Stimulated activated naive CD4-positive, alpha-beta T cell treated with Interleukin-2 at 50 U/mL for 16 hours (primary cell): ENCODE results near the gene RFX4.
"Not testable (repeated sequence)": the region's sequence is repeated elsewhere in the genome, so short reads cannot be mapped to it uniquely, and the experiment has no call there.

ENCODE experiments used
- DNase-seq: peaks from one replicate; lab custom pipeline; 2025; lab: John Stamatoyannopoulos, UW

The RFX4 gene

DNA sequence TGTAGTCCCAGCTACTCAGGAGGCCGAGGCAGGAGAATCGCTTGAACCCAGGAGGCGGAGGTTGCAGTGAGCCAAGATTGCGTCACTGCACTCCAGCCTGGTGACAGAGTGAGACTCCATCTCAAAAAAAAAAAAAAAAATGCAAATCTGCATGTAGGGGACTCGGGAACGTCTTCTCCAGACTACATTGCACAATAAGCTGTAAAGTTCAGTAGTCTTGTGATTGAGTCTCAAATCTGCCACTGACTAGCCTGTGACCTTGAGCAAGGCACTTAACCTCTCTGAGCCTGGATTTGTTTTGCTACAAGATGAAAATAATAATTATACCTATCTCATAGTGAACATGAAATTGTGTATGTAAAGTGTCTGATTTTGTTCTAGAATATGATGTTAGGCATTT lies 109.2 kb downstream of the RFX4 start:
- DNase-seq, result not testable (repeated sequence)

DNA sequence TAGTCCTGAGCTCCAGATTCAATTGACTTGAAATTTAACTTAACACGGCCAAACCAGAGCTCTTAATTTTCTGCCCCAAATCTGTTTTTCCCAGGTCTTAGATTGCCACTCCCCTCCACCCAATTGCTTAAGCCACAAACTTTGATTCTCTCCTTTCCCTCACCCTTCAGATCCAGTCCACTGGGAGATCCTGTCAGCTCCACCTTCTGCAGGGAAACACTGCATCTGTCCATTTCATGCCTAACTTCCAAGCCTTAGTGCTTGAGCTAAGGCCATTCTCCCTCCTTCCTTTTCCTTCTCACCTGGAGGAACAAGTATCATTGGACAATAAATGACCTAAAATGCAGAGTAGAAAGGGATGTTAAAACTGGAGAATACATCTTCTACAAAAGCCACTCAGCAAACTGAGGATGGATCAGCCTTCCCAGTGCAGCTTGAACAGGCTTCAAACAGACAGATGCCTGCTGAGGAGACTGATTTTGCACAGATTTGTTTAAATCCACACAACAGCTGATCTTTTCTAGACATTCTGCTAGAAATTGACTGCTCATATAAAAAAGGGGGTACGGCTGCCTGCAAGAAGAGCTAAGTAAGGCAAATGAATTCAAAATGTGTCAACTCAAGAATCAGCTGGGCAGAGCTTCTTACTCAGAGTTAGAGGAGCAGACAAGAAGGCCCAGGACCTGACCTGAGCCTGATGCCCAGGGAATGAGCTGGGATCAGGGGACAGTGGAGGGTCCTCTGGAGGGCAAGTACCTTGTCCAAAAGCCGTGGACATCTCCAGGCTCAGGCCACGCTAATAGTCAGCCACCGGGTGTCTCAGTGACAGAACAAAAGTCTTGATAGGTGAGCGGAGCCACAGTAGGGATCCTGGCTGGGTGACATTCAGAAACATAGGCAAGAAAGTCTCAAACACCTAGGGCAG lies 110.4 kb downstream of the RFX4 start:
- DNase-seq, result no peak

DNA sequence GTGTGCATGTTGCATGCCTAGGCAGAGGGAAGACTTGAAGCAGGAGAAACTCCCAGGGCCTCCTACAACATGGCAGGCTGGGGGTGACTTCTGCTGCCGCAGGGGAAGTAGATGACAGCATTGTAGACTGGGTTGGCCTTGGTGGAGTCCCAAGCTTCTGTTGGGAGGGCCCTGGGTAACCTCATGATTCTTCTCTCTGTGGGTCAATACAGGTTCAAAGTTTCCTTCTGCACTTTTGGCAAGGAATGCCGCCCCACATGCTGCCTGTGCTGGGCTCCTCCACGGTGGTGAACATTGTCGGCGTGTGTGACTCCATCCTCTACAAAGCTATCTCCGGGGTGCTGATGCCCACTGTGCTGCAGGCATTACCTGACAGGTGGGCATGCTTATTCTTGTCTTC lies 113.3 kb downstream of the RFX4 start:
- no peak for DNase-seq

DNA sequence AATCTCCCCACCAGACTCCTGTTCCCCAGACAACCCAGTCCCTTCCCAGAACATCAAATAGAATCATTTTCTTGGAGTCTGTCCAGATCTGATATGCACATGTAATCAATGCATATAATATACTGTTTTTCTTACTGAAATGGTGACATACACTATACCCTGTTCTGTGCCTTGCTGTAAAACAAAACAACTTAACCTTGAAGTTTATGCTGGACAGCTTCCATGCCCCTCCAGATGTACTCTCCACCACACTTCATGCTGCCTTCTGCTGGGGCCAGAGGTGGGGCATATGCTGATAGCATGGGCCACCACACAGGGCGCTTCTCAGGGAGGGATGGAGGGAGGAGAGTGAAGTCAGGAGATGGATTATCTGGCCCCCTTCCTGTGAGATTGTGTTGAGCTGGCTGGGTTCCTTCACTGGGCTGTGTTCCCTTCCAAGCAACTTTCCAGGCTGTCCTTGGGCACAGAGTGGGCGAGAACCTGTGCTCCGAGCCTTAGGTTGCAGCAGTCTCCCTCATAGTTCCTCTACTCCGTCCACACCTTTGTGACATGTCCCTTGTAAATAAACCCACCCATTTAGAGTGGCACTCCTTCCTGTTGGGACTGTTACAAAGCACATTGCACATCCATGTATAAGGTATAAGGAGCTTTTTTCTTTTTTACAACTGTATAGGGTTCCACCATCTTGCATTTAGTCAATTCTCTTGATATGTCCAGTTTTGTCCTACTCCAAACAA lies 114.0 kb downstream of the RFX4 start:
- no peak for DNase-seq

DNA sequence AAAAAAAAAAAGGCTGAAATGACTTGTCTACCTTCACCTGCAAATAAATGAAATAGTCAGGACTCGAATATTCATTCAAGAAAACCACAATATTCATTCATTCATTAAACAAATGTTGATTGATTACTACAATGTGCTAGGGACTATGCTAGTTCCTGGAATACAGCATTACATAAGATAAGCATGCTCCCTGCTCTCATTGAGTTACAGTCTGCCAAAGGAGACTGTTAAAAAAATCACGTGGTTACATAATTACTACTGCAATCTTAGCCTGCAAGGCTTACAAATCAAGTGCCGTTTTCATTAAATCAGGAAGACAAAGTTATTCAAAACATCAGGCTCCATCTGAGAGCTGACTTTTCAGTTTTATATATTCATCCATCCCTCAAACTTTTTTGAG lies 121.3 kb downstream of the RFX4 start:
- no peak for DNase-seq

DNA sequence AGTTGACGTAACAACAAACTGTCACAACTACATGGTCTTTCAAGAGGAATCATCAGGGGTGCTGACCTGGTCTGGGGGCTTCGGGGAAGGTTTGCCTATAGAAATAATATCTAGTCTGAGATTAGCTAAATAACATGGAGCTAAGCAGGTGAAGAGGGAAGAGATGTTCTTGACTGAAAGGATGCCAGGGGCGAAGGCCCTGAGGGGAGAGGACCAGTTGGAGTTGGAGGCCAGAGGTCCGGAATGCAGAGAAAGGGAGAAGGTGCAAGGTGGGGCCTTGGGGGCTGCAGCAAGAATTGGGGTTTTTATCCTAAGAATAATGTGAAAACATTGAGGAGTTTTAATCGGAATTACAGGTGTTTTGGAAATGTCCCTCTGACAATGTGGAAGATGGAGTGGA lies 123.2 kb downstream of the RFX4 start:
- DNase-seq, result no peak

DNA sequence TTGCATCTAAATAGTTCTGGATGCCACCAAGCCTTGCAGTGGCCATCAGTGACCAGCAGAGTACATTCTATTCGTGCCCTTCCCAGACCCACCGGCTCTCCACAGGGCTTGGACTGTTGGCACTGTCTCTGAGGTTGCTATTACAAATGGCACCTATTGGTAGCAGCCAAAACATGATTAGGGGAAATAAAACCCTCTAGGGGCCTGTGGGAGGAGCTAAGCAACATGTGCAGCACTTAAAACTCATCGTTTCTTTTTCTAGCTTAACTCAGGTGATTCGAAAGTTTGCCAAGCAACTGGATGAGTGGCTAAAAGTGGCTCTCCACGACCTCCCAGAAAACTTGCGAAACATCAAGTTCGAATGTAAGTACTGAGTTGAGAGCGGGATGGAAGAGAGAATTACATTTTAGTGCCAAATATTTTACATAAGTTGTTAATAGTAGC lies 126.3 kb downstream of the RFX4 start:
- no peak for DNase-seq

DNA sequence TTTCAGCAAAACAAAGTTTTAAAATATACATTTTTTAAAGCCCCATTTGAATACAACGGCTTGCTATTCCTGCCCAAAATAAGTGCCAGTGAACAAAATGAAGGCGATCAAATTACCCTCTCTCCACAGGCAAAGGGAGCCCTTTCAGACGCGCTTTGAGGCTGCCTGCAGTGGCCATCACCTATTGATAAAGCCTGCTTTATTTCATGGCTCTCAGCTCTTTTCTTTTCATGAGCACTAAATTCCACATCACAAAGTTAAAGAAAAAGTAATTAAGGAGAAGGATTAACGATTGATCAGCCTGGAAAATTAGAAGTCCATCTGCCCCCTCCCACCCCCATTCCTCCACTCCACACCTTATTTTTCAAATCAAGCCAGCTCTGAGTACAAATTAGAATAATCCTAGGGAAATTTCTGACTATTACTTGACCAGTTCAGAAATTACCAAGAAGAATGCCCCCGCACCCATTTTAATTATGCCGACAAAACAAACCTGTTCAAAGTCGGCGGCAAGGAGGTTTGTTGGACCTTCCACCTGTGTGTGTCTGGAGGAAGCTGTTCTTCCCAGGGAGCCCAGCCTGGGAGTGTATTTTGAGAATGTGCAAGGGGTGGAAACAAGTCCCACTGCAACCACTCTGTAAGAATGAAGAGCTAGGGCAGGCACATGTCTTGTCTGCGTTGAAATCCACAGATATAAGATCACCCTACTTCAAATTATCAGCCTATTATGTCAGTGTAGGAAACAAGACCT lies 127.5 kb downstream of the RFX4 start:
- DNase-seq, result no peak

DNA sequence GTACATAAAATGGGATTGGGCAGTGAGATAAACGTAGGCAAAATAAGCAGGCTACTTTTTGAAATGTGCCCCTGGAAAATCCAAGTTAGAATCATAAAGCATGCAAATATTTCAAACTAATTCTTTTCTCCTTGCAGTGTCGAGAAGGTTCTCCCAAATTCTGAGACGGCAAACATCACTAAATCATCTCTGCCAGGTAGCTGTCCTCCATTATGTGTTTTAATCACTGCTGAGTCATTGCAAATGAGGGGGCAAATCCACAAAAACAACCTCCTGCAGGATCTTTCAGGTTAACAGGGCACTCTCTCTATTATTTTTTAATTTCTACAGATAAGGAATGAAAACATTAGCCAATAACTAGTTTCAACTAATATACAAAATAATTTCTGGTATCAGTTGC lies 128.5 kb downstream of the RFX4 start:
- no peak for DNase-seq

DNA sequence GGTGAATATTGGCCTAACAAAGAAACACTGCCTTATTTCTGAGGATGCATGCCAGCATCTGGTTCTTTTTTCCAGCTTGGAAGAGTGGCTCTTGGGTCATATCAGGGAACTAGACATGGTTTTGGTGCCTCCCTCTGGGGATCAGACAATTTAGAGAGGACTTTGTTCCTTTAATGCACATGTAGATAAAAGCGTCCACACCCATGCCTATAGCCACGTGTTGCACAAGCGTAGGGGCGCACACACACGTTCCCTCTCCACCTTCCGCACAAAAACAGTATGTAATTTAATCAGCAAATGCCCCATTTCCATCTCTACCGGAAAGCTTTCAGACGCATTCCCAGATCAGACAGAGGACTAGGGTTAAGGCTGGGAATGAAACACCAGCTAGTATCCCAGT lies 130.0 kb downstream of the RFX4 start:
- DNase-seq, result no peak

DNA sequence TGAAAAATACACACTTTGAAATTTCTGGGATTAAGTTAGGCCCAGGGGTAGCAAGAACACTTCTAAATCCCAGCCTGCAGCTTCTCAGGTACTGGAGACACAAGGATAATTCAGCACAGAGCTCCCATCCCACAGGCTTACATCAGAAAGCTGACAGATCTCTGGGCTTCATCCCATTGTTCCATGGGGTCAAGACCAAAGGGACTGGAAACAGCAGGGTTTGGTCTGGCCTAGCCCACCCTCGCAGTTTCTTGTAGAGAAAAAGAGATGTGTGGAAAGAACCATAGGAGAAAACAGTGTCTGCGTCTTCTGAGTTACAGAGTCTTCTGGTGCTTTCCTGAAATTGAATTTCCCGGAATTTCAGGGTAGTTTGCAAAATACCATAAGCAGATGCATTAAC lies 132.1 kb downstream of the RFX4 start:
- no peak for DNase-seq

DNA sequence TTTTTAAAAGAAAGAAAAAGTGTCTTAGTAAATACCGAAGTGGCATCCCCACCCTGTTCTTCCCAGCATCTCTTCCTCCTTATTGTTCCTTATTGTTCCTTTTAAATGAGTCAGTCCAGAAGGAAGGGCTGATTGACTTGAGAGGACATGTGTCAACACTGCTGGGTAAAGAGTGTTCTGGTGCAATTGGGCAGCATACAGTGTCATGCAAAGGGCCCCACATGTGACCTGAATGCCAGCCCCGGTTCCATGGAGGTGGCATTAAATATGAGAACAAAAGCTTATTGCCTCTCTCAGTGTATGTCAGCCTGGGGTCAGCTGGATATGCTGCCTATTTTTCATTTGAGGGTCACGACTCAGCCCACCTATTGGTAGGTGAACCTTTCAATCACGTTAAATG lies 132.8 kb downstream of the RFX4 start:
- no peak for DNase-seq

DNA sequence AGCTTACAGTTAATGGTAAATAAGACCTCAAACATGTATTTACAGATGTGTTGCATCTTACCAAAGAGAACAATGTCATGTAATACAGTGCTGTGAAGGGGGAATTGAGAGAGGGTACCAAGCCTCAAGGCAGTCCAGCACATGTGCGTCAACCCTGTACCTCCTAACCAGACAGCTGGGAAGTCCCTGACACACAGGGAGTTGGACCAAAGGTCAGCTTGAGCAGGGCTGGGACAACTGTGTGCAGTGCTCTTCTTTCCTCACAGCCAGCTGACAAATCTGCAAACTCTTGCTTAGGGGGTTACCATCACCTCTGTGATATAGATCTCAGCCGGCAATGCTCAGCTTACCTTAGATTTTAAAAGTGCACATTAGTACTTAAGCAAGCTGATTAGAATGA lies 134.9 kb downstream of the RFX4 start:
- DNase-seq, result no peak

DNA sequence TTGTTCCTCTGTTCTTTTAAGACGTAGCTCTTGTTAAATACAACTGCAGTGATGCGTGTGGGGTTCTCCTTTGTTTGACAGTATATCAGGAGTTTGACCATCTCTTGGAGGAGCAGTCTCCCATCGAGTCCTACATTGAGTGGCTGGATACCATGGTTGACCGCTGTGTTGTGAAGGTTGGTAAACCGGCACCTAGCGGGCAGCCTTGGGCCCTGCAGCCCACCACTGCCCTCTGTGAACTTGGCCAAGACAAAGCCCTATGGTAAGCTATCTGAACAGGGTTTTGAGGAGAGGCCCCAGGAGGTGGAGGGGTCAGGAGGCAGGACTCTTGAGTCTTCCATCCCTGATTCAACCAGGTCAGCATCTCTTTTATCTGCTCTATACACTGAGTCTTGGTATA lies 137.1 kb downstream of the RFX4 start:
- DNase-seq, result no peak

DNA sequence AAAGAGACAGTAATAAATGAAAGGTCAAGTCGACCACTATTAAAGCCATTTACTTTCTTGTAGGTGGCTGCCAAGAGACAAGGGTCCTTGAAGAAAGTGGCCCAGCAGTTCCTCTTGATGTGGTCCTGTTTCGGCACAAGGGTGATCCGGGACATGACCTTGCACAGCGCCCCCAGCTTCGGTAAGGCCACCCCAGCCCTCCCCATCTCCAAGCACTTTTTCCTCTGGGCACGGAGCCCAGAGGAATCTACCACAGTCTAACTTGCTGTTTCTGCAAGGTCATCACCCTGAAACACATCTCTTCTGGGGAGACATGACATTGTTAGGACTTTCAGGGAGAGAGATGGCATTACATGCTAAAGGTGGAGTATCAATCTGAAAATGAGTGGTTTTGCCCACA lies 137.9 kb downstream of the RFX4 start:
- DNase-seq, result no peak

DNA sequence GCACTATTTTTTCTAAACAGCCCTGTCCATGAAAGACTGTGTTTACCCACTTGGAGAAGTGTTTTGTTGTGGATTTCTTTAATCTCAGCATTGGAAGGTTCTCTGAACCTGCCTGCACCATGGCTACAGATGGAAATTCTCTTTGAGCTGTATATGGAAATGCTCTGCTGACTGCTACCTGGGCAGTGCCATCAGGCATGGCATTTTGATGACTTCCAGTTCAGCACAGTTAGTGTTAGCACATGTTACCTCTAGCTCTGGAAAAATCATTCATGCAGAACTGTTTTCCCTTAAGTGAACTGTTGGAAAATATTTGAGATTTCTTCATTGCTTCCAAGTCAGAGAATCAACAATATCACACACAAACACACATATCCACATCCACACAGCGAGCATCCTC lies 139.1 kb downstream of the RFX4 start:
- DNase-seq, result no peak

DNA sequence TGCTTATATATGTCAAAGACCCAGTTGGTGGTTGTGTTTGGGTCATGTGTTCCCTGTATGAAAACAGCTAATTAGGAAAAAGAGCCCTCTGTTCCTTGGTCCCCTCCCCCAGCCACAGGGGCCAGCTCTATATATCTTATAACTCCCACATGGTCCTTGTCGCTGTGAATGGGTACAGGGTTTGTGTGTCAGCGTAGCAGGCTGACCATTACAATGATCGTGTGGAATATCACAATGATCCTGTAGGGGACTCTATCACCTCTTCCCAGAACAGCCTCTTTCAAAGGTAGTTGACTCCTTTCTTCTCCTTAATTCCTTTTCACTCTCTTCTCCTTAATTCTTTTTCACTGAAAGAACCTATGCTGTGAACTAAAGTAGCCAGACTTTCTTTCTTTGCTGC lies 140.0 kb downstream of the RFX4 start:
- DNase-seq, result no peak

DNA sequence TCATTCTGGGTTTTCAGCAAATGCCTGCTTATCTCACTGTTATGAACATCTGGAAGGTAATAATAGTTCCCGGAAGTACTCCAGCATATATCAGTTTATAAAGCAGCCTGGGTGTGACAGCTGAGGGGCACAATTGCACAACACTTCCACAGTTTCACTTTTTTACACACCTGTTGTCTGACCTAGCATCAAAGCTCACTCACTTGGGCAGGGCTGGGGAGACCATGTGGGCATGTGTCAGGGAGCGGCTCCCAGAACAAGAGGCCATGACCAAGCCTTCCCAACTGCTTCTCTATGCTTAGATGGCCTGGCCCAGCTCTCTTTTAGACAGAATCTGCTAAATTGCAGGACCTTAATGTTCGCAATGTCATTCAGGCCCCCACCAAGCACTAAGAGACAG lies 140.6 kb downstream of the RFX4 start:
- no peak for DNase-seq

DNA sequence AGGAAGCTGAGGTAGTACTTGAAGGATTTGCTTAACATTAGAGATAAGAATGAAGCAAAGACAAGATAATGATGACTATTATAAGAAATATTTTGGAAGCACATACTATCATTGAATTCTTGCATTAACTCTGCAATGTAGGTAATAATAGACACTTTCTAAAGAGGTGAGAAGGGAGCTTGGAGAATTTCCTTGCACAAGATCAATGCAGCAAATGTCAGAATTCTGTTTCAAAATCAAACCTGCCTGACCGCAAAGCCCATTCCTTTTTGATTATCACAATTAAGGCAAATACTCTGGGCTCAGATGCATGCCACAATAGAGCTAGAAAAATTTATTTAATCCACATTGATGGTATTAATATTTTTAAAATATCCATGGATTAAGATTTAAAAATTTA lies 141.3 kb downstream of the RFX4 start:
- no peak for DNase-seq

DNA sequence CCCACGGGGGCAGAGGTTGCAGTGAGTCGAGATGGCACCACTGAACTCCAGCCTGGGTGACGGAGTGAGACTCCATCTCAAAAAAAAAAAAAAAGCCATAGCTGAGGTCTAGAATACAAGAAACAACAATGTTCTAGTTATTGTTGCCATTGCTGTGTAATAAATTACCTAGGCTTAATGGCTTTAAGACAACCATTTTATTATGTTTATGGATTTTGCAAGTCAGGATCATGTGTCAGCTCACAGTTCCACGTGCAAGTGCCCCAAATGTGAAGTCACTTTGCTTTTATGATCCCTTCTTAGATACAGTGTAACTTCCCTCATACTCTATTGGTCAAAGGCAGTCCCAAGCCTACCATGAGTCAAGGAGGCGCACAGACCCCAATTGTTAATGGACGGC lies 142.1 kb downstream of the RFX4 start:
- no peak for DNase-seq

DNA sequence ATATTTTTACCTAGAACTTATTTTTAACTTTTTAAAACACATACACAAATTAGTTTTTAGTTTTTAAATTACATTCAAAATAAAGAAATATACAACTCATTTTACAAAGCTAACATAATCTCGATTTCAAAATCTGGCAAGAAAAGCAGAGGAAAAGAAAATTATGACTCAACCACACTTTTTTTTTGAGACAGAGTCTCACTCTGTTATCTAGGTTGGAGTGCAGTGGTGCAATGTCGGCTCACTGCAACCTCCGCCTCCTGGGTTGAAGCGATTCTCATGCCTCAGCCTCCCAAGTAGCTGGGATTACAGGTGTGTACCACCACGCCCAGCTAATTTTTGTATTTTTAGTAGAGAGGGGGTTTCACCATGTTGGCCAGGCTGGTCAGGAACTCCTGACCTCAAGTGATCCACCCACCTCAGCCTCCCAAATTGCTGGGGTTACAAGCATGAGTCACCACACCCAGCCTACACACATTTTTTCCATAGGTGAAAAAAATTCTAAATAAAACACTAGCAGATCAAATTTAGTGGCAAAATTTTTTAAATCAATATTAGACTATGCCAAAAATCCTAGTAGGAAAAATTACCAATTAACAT lies 143.9 kb downstream of the RFX4 start:
- not testable (repeated sequence) for DNase-seq

DNA sequence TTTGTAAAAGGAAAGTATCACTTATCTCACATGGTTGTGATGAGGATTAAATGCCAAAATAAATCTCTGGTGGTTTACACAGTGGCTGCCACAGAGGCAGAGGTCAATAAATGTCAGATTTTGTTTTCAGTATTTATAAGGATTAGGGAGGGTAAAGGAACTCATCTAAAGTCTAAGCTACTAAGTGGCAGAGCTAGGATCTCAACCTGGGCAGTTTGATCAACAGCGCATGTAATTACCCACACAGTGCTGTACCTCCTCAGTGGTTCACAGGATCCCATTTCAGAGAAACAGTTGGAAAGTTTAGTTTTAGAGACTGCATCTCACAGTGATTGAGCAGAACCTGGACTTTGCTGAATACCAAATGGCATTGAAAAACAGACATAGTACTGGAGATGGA lies 146.8 kb downstream of the RFX4 start:
- DNase-seq, result no peak
